ENCODE measurements around the gene RNF144A. TPM values are rescaled to one million over a fixed set of nuclear protein-coding genes. Genes with fewer than 3 reads are reported as not detected.

RNF144A gene
- total and polyA plus RNA-seq, 2 experiments from 2014 or later = 5.4 to 10.1 TPM

DNA sequence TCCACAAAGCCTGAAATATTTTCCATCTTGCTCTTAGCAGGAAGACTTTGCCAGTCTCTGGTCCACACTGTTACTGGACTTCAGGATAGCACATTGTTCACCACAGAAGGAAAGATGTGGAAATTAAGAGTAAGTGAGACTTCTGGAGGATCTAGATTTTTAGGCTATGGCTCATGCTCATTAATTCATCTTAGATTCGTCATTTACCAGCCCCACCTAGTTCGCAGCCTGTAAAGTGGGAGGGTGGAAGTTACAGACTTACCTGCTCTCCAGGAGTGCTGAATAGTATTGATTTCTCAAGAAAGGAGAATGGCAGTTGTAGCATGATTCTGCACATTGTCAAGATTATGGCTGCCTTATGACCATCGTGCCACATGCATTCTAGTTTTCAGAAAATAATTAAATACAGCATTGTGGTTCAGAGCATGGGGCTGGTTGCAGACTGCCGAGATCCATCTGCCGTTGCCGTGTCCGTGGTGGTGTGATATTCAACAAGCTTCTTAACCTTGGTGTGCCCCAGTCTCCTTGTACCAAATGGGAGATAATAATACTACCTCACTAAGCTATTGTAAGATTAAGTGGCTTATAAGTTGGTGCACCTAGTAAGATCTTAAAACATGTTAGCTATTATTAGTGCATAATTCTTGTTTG is 56.8 kb downstream of the RNF144A start:
- TF ChIP-seq EZH2phosphoT487 (IDR thresholded peaks at IDR 0.05; ENCODE audit: low read depth, severe bottlenecking, unreplicated experiment) = no peak
- TF ChIP-seq, protein P1, sequence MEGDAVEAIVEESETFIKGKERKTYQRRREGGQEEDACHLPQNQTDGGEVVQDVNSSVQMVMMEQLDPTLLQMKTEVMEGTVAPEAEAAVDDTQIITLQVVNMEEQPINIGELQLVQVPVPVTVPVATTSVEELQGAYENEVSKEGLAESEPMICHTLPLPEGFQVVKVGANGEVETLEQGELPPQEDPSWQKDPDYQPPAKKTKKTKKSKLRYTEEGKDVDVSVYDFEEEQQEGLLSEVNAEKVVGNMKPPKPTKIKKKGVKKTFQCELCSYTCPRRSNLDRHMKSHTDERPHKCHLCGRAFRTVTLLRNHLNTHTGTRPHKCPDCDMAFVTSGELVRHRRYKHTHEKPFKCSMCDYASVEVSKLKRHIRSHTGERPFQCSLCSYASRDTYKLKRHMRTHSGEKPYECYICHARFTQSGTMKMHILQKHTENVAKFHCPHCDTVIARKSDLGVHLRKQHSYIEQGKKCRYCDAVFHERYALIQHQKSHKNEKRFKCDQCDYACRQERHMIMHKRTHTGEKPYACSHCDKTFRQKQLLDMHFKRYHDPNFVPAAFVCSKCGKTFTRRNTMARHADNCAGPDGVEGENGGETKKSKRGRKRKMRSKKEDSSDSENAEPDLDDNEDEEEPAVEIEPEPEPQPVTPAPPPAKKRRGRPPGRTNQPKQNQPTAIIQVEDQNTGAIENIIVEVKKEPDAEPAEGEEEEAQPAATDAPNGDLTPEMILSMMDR (IDR thresholded peaks at IDR 0.05; ENCODE audit: poor library complexity) = no peak
- no peak for TF ChIP-seq EZH2 (IDR thresholded peaks at IDR 0.05; ENCODE audit: borderline replicate concordance)
- Histone ChIP-seq H3K27me3 (no peaks in the 10 kb centered on the region), H2AFZ (no peak overlapping the region), H3K9me3 (ENCODE audit: low read depth) (no peaks in the 10 kb centered on the region), H3K4me3 (no peak overlapping the region), H3K9me2 (replicated peaks; ENCODE audit: insufficient read depth) (no peaks in the 10 kb centered on the region), H3K4me1 (ENCODE audit: insufficient read depth) (no peaks in the 10 kb centered on the region), H3K27ac (no peak overlapping the region), H3K36me3 (replicated peaks; ENCODE audit: insufficient read depth, low read depth) (no peaks in the 10 kb centered on the region), H3K79me2 (no peaks in the 10 kb centered on the region), H4K20me1 (ENCODE audit: insufficient read depth, poor library complexity, severe bottlenecking) (no peaks in the 10 kb centered on the region), H3K4me2 (no peak overlapping the region)
- WGBS (ENCODE audit: low lambda C conversion rate, missing lambda C conversion rate) = 82% methylated on average over 7 of the region's 7 CpGs
- DNase-seq (ENCODE audit: low spot score) = no peak

DNA sequence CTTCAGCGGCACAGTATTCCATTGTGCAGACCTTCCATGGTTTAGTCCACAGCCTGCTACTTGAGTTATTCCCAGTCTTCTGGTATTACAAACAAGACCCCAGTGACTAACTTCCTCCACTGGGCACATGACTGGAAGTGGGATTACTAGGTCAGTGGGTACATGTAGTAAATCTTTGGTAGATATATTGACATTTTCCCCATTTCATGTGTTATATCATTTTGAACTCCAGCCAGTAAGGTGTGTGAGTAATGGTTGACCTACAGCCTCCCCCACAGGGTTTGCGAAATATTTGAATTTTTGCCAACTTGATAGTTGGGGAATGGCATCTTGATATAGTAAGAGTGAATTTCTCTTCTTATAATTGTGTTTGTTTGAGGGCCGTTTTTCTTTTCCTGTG is 58.8 kb downstream of the RNF144A start:
- TF ChIP-seq EZH2phosphoT487 (IDR thresholded peaks at IDR 0.05; ENCODE audit: low read depth, severe bottlenecking, unreplicated experiment) (no peak), EZH2 (IDR thresholded peaks at IDR 0.05; ENCODE audit: borderline replicate concordance) (no peak)
- TF ChIP-seq, protein P1 (IDR thresholded peaks at IDR 0.05; ENCODE audit: poor library complexity) = no peak
- no peak overlapping the region for H3K4me2 ChIP-seq
- H3K4me3 ChIP-seq = no peak overlapping the region
- H3K9me3 ChIP-seq (ENCODE audit: low read depth) = no peaks in the 10 kb centered on the region
- DNase-seq (ENCODE audit: low spot score) = no peak
- H3K27me3 ChIP-seq = no peaks in the 10 kb centered on the region
- H2AFZ ChIP-seq = no peak overlapping the region
- WGBS (ENCODE audit: low lambda C conversion rate, missing lambda C conversion rate) = 89% methylated on average over 3 of the region's 3 CpGs
- H4K20me1 ChIP-seq (ENCODE audit: insufficient read depth, poor library complexity, severe bottlenecking) = no peaks in the 10 kb centered on the region
- H3K4me1 ChIP-seq (ENCODE audit: insufficient read depth) = no peaks in the 10 kb centered on the region
- H3K27ac ChIP-seq = no peak overlapping the region
- H3K79me2 ChIP-seq = no peaks in the 10 kb centered on the region
- H3K36me3 ChIP-seq (replicated peaks; ENCODE audit: insufficient read depth, low read depth) = no peaks in the 10 kb centered on the region
- H3K9me2 ChIP-seq (replicated peaks; ENCODE audit: insufficient read depth) = no peaks in the 10 kb centered on the region

DNA sequence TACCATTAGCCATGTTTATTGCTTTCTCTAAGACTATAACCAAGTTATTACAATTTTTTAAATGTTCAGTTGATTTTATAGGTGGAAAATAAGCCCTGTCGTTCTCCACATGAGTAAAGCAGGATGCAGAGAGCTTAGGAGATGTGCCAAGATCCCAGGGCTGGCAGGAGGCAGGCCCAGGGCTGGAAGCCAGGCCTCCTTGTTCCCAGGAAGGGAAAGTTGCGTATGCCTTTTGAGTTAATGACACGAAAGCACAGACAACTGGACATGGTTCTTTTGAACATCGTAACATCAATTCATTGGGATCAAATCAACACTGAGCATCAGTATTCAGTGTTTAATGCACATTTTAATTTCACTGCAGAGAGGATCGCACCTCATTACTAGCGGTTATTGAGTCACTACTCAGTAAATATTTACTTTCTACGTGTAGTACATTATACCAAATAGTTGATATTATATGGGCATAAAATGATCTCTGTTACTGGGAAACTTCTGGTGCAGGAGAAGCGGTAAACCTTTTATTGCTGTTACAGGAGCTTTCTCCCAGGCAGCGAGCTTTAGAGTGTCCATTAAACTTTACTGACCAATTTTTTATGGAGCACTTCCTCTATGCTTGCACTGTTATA is 60.0 kb downstream of the RNF144A start:
- Histone ChIP-seq H2AFZ (no peak overlapping the region), H3K79me2 (no peaks in the 10 kb centered on the region), H3K4me3 (no peak overlapping the region), H3K4me1 (ENCODE audit: insufficient read depth) (no peaks in the 10 kb centered on the region), H3K36me3 (replicated peaks; ENCODE audit: insufficient read depth, low read depth) (no peaks in the 10 kb centered on the region), H3K27me3 (no peaks in the 10 kb centered on the region), H3K9me3 (ENCODE audit: low read depth) (no peaks in the 10 kb centered on the region), H3K9me2 (replicated peaks; ENCODE audit: insufficient read depth) (no peaks in the 10 kb centered on the region), H3K4me2 (peak overlapping the region; percentile 15), H4K20me1 (ENCODE audit: insufficient read depth, poor library complexity, severe bottlenecking) (no peaks in the 10 kb centered on the region), H3K27ac (peak overlapping the region; percentile 29)
- peak; percentile 52 for DNase-seq (ENCODE audit: low spot score)
- TF ChIP-seq EZH2 (IDR thresholded peaks at IDR 0.05; ENCODE audit: borderline replicate concordance) = no peak
- TF ChIP-seq EZH2phosphoT487 (IDR thresholded peaks at IDR 0.05; ENCODE audit: low read depth, severe bottlenecking, unreplicated experiment) = no peak
- TF ChIP-seq, protein P1 (IDR thresholded peaks at IDR 0.05; ENCODE audit: poor library complexity) = no peak
- 50% methylated on average over 9 of the region's 9 CpGs for WGBS (ENCODE audit: low lambda C conversion rate, missing lambda C conversion rate)
